HAP-1 (cell line): ENCODE measurements around the gene SRD5A2.

ENCODE experiments used
- DNase-seq, 2 experiments: peaks; one replicate each; pipeline ENCODE4 v3.0.0-alpha.2; 2016 to 2020; ENCODE audit warnings: low spot score in 2 of 2
- H3K27me3 ChIP-seq: fragments of 250-450 bp; sonication (Bioruptor Pico); 2 replicates; pipeline ENCODE4 v1.5.1; 2020; ENCODE audit warnings: low read depth, mild to moderate bottlenecking, moderate library complexity
- H3K36me3 ChIP-seq: fragments of 250-450 bp; sonication (Bioruptor Pico); replicated peaks from 2 replicates; pipeline ENCODE4 v1.5.1; 2020; ENCODE audit warnings: mild to moderate bottlenecking
- H3K4me1 ChIP-seq: fragments of 250-450 bp; sonication (Bioruptor Pico); 2 replicates; pipeline ENCODE4 v1.5.1; 2020; ENCODE audit warnings: mild to moderate bottlenecking
- H3K4me3 ChIP-seq: fragments of 250-450 bp; sonication (Bioruptor Pico); 2 replicates; pipeline ENCODE4 v1.5.1; 2020; ENCODE audit warnings: mild to moderate bottlenecking, moderate library complexity
- H3K9me3 ChIP-seq: fragments of 250-450 bp; sonication (Bioruptor Pico); 2 replicates; pipeline ENCODE4 v1.5.1; 2020; ENCODE audit warnings: mild to moderate bottlenecking, moderate library complexity
- in situ Hi-C: fragments of 300-500 bp; cut with MboI; formaldehyde crosslinking; loops from 3 replicates; pipeline ENCODE4 v1.14.3; 2020; ENCODE audit warnings: low sequenced_read_pairs, inconsistent platforms, mixed read lengths

The SRD5A2 gene

GRCh38 chr2:31580321-31581117 is at the start of gene SRD5A2:
Gene SRD5A2 (minus strand): TSS chr2:31580938. CDS start chr2:31580900, 38 bp downstream.
- Histone ChIP-seq H3K27me3 (no peaks in the 10 kb centered on the region; the same call in 1 of the 2 replicates), H3K36me3 (no peaks in the 10 kb centered on the region), H3K4me1 (no peaks in the 10 kb centered on the region), H3K9me3 (no peaks in the 10 kb centered on the region), H3K4me3 (no peak within 1 kb of the TSS)
- no peak for DNase-seq
- in situ Hi-C loops = no loop called here

DNA sequence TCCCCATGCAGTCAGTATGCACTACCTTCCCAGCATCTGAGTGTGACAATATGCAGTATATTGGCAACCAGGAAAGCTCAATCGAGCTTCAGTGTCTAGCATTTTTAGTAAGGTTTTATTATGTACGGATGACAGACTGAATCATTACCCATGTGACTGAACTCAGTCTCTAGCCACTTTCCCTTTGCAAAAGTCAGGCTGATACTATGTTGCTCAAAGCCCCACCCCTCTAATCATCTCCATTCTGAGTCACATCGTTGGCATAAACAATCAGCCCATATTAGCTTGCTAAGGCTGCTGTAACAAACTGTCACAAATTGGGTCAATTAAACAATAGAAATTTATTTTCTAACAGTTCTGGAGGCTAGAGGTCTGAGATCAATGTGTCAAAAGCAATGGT is 25.8 kb upstream of the SRD5A2 start:
- Histone ChIP-seq H3K27me3 (no peaks in the 10 kb centered on the region), H3K9me3 (no peaks in the 10 kb centered on the region), H3K4me3 (no peak overlapping the region), H3K36me3 (no peaks in the 10 kb centered on the region), H3K4me1 (no peaks in the 10 kb centered on the region)
- in situ Hi-C loops = no loop called here
- no peak for DNase-seq

- no peak for DNase-seq
- Histone ChIP-seq H3K36me3 (no peaks in the 10 kb centered on the region), H3K4me3 (no peak overlapping the region), H3K9me3 (no peaks in the 10 kb centered on the region; the same call in 1 of the 2 replicates), H3K4me1 (no peaks in the 10 kb centered on the region), H3K27me3 (no peaks in the 10 kb centered on the region)
- in situ Hi-C loops = no loop called here
Measured at GRCh38 chr2:31598694-31599093, 18.0 kb upstream of the SRD5A2 start.

GRCh38 chr2:31586230-31586629 is 5.5 kb upstream of the SRD5A2 start:
- Histone ChIP-seq H3K4me3 (no peak overlapping the region), H3K36me3 (no peaks in the 10 kb centered on the region), H3K27me3 (no peaks in the 10 kb centered on the region), H3K9me3 (no peaks in the 10 kb centered on the region), H3K4me1 (no peaks in the 10 kb centered on the region)
- DNase-seq = no peak
- in situ Hi-C loops = no loop called here

- Histone ChIP-seq H3K36me3 (no peaks in the 10 kb centered on the region), H3K9me3 (no peaks in the 10 kb centered on the region), H3K4me3 (no peak overlapping the region), H3K4me1 (no peaks in the 10 kb centered on the region), H3K27me3 (no peaks in the 10 kb centered on the region; the same call in 1 of the 2 replicates)
- in situ Hi-C loops = no loop called here
- DNase-seq = no peak
Measured at GRCh38 chr2:31581124-31581795, 522 bp upstream of the SRD5A2 start.

- H3K27me3 ChIP-seq = no peaks in the 10 kb centered on the region; the same call in 1 of the 2 replicates
- DNase-seq = no peak
- no peak overlapping the region for H3K4me3 ChIP-seq
- in situ Hi-C loops = no loop called here
- H3K9me3 ChIP-seq = no peaks in the 10 kb centered on the region
- no peaks in the 10 kb centered on the region for H3K4me1 ChIP-seq
- no peaks in the 10 kb centered on the region for H3K36me3 ChIP-seq
Measured at GRCh38 chr2:31579996-31580320, 780 bp downstream of the SRD5A2 start.

GRCh38 chr2:31578316-31578715 is 2.4 kb downstream of the SRD5A2 start:
- no peak for DNase-seq
- in situ Hi-C loops = no loop called here
- Histone ChIP-seq H3K4me1 (no peaks in the 10 kb centered on the region), H3K27me3 (no peaks in the 10 kb centered on the region; the same call in 1 of the 2 replicates), H3K36me3 (no peaks in the 10 kb centered on the region), H3K4me3 (no peak overlapping the region), H3K9me3 (no peaks in the 10 kb centered on the region)

DNA sequence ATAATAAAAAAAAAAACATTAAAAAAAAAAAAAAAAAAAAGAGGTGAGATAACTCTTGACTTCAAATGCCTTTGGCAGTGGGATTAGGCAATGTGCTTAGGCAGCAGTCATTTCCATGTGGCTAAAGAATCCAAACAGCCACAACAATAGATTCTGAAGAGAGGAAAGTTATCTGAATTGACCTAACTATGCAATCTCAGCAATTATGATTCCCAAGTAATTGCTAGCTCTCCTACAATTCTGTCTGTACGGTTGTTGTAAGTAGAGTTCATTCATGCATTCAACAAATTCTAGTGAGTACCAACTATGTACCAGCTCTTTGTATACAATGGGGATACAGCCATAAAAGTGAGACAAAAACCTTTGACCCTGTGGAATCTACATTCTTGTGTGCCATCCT is 3.6 kb downstream of the SRD5A2 start:
- Histone ChIP-seq H3K4me3 (no peak overlapping the region), H3K27me3 (no peaks in the 10 kb centered on the region; the same call in 1 of the 2 replicates), H3K9me3 (no peaks in the 10 kb centered on the region), H3K4me1 (no peaks in the 10 kb centered on the region), H3K36me3 (no peaks in the 10 kb centered on the region)
- DNase-seq = no peak
- in situ Hi-C loops = no loop called here

GRCh38 chr2:31568585-31569201 is 12.0 kb downstream of the SRD5A2 start:
- Histone ChIP-seq H3K4me3 (no peak overlapping the region), H3K36me3 (no peaks in the 10 kb centered on the region), H3K27me3 (no peaks in the 10 kb centered on the region), H3K4me1 (no peaks in the 10 kb centered on the region), H3K9me3 (no peaks in the 10 kb centered on the region)
- DNase-seq = no peak
- in situ Hi-C loops = no loop called here

DNA sequence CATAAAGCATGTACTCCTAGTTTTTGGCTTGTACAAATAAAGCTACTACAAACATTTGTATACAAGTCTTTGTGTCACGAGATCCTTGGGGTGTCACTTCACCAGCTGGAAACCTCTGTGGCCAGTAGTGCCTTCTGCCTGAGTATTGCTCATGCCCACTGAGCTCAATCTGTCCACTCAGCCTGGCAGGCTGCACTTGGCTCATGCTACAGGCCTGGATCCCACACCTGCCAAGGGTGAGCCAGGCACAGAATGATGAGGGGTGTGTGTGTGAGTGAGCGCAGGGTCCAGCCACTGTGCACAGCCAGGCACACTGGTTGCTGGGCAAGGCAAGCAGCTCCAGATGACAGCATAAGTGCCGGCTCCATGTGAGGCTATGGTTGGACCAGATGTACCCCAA is 13.1 kb downstream of the SRD5A2 start:
- H3K9me3 ChIP-seq = no peaks in the 10 kb centered on the region
- H3K4me3 ChIP-seq = no peak overlapping the region
- no peak for DNase-seq
- H3K4me1 ChIP-seq = no peaks in the 10 kb centered on the region
- H3K36me3 ChIP-seq = no peaks in the 10 kb centered on the region
- no peaks in the 10 kb centered on the region for H3K27me3 ChIP-seq
- in situ Hi-C loops = no loop called here

DNA sequence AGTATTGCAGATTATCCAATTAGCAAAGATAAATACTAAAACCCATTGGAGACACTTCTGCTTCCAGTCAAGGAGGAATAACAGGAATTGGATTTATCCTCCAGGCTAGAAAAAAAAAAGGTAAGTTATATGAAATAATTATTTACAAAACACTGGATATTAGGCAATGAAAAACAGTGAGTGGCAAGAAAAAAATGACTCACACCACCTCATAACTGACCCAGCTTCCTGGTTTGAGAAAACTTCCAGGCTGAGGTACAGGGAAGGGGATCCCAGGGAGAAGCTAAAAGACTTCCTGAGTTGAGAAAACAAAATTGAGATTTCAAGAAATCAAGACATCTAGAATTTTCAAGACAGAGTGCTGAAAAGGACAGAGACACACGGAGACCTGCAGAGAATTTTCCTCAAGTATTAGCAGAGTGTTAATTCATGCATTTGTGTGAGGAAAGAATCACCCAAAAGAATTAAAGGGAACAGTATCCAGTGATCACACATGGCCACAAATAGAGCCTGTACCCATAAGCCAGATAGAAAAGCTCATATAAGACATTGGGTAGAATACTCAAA is 17.4 kb downstream of the SRD5A2 start:
- no peak for DNase-seq
- in situ Hi-C loops = no loop called here
- H3K9me3 ChIP-seq = no peaks in the 10 kb centered on the region
- H3K36me3 ChIP-seq = no peaks in the 10 kb centered on the region
- H3K27me3 ChIP-seq = no peaks in the 10 kb centered on the region
- no peaks in the 10 kb centered on the region for H3K4me1 ChIP-seq
- no peak overlapping the region for H3K4me3 ChIP-seq

- no peaks in the 10 kb centered on the region for H3K27me3 ChIP-seq
- H3K4me3 ChIP-seq = no peak overlapping the region
- in situ Hi-C loops = no loop called here
- H3K36me3 ChIP-seq = no peaks in the 10 kb centered on the region
- no peak for DNase-seq
- H3K9me3 ChIP-seq = no peaks in the 10 kb centered on the region
- no peaks in the 10 kb centered on the region for H3K4me1 ChIP-seq
Measured at GRCh38 chr2:31561823-31562222, 18.9 kb downstream of the SRD5A2 start.

DNA sequence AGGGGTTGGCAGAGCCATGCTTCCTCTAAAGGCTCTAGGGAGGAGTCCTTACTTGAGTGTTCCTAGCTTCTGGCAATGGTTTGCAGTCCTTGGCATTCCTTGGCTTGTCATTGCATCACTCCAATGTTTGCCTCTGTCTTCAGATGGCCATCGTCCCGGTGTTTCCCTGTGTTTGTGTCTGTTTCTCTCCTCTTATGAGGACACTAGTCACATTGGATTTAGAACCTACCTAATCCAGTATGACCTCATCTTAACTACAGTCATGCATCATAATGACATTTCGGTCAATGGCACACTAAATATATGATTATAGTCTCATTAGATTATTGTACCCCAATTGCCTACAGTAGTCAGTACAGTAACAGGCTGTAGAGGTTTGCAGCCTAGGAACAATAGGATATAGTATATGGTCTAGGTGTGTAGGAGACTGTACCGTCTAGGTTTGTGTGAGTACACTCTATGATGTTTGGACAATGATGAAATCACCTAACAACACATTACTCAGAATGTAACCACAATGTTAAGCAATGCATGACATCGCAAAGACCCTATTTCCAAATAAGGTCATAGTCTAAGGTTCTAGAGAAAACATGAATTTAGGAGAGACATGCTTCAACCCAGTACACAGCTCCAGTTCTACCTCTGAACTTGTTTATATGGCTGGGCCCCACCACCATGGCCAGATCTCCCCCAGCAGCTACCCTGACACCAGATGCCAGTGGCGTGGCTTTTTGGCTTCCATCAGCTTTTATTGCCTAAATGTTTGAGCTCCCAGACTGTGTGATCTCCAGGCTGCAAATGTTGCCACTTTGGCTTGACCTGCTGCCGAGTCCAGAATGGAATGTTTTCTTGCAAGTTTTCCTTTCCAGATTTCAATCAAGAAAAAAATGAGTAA is 22.1 kb downstream of the SRD5A2 start:
- H3K36me3 ChIP-seq = no peaks in the 10 kb centered on the region
- no peaks in the 10 kb centered on the region for H3K9me3 ChIP-seq
- H3K27me3 ChIP-seq = no peaks in the 10 kb centered on the region; the same call in 1 of the 2 replicates
- no peak overlapping the region for H3K4me3 ChIP-seq
- in situ Hi-C loops = no loop called here
- DNase-seq = no peak
- no peaks in the 10 kb centered on the region for H3K4me1 ChIP-seq
